Measurements from ENCODE around the gene YPEL5. TPM values are rescaled to one million over a fixed set of nuclear protein-coding genes. Genes with fewer than 3 reads are reported as not detected.

The YPEL5 gene
- total RNA-seq, 1 donor from 2014 or later = 27.8 TPM

DNA sequence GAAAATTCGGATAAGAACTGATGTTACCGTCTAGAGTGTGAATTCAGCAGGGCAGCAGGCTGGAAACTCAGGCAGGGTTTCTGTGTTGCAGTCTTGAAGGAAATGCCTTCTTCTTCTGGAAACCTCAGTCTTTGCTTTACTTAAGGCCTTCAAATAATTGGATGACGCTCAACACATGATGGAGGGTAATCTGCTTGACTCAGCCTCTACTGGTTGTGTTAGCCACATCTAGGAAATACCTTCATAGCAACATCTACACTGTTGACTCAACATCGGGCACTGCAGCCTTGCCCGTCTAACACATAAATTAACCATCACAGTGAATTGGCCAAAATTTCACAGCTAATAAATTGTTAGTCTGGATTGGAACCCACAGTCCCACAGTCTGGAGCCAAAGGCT is 37.2 kb downstream of the YPEL5 start:
- H3K4me1 Mint-ChIP-seq (ENCODE audit: low read depth) = peaks cover 2% of the 10 kb centered on the region
- no peaks in the 10 kb centered on the region for H3K9me3 Mint-ChIP-seq
- H3K4me3 Mint-ChIP-seq (ENCODE audit: low read depth) = no peak overlapping the region
- intact Hi-C loops (cut with micrococcal nuclease) = no loop called here
- no peaks in the 10 kb centered on the region for H3K36me3 Mint-ChIP-seq (ENCODE audit: low read depth)
- no peak for DNase-seq (ENCODE audit: low spot score)
- H3K27ac Mint-ChIP-seq = no peak overlapping the region
- H3K27me3 Mint-ChIP-seq (ENCODE audit: low read depth) = peaks cover 15% of the 10 kb centered on the region

DNA sequence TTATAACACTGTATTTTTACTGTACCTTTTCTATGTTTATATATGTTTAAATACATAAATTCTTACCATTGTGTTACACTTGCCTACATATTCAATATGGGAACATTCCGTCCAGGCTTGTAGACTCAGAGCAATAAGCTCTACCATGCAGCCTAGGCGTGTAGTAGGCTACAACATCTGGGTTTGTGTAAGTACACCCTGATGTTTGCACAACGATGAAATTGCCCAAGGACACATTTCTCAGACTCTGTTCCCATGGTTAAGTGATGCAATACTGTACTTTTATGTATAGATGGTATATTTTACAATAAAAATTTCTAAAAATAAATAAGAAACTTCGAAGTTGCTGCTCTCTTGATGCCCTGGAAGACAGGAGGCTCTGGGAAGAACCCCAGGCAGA is 38.4 kb downstream of the YPEL5 start:
- H3K36me3 Mint-ChIP-seq (ENCODE audit: low read depth) = no peaks in the 10 kb centered on the region
- H3K27ac Mint-ChIP-seq = no peak overlapping the region
- H3K4me3 Mint-ChIP-seq (ENCODE audit: low read depth) = no peak overlapping the region
- peaks cover 10% of the 10 kb centered on the region for H3K27me3 Mint-ChIP-seq (ENCODE audit: low read depth)
- no peaks in the 10 kb centered on the region for H3K9me3 Mint-ChIP-seq
- intact Hi-C loops (cut with micrococcal nuclease) = no loop called here
- peaks cover 2% of the 10 kb centered on the region for H3K4me1 Mint-ChIP-seq (ENCODE audit: low read depth)
- no peak for DNase-seq (ENCODE audit: low spot score)

DNA sequence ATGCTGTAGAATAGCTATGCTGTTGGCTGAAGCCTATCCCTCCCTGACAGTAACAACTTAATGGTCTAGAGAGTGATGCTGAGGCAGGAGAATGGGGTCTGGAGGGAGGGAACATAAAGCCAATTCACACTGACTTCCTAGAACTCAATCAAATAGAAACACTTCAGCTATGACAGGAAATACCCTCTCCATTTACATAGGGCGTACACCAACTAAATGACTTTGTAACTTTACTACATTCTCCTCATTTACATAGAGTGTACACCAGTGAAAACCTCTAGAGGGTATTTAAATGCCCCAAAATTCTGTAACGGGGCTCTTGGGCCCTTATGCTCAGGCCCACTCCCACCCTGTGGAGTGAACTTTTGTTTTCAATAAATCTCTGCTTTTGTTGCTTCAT is 41.5 kb downstream of the YPEL5 start:
- Mint-ChIP-seq H3K27me3 (ENCODE audit: low read depth) (peaks cover 9% of the 10 kb centered on the region), H3K36me3 (ENCODE audit: low read depth) (no peaks in the 10 kb centered on the region), H3K27ac (no peak overlapping the region), H3K9me3 (no peaks in the 10 kb centered on the region), H3K4me1 (ENCODE audit: low read depth) (peaks cover 2% of the 10 kb centered on the region), H3K4me3 (ENCODE audit: low read depth) (no peak overlapping the region)
- intact Hi-C loops (cut with micrococcal nuclease) = no loop called here
- DNase-seq (ENCODE audit: low spot score) = no peak

DNA sequence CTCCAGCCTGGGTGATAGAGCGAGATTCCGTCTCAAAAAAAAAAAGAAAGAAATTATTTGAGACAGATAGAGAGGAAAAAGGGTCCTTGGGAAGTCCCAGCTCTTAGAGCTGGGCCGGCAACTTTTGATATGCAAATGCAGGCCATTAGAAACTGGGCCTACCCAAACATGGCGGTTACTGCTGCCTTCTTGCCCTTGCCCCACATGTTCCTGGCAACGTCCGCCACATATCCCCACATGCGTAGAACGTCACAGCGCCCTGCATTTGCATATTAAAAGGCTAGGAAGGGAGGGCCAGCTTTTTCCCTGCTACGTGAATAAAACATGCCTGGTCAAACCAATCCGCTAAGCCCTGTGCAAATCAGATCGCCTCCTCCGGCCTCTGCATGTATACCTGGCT is 43.8 kb downstream of the YPEL5 start:
- Mint-ChIP-seq H3K36me3 (ENCODE audit: low read depth) (no peaks in the 10 kb centered on the region), H3K27me3 (ENCODE audit: low read depth) (peaks cover 5% of the 10 kb centered on the region), H3K4me3 (ENCODE audit: low read depth) (no peak overlapping the region), H3K4me1 (ENCODE audit: low read depth) (peaks cover 2% of the 10 kb centered on the region), H3K9me3 (no peaks in the 10 kb centered on the region), H3K27ac (no peak overlapping the region)
- intact Hi-C loops (cut with micrococcal nuclease) = no loop called here
- no peak for DNase-seq (ENCODE audit: low spot score)

DNA sequence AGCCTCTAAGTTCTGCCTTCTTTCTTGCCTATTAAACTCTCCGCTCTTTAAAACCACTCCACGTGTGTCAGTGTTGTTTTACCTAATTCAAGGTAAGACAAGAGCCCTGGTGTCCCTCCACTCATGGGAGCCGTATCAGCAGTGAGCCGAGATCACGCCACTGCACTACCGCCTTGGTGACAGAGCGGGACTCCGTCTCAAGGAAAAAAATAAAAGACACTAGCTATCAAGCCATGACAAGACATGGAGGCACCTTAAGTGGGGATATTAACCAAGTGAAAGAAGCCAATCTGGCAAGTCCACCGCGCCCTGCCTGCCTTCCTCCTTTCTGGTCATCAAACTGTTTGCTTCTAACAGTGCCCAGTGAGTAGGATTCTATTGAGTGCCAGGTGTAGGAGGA is 44.3 kb downstream of the YPEL5 start:
- Mint-ChIP-seq H3K4me1 (ENCODE audit: low read depth) (peaks cover 2% of the 10 kb centered on the region), H3K4me3 (ENCODE audit: low read depth) (no peak overlapping the region), H3K27me3 (ENCODE audit: low read depth) (peaks cover 3% of the 10 kb centered on the region), H3K27ac (no peak overlapping the region), H3K36me3 (ENCODE audit: low read depth) (no peaks in the 10 kb centered on the region), H3K9me3 (no peaks in the 10 kb centered on the region)
- DNase-seq (ENCODE audit: low spot score) = no peak
- intact Hi-C loops (cut with micrococcal nuclease) = no loop called here

DNA sequence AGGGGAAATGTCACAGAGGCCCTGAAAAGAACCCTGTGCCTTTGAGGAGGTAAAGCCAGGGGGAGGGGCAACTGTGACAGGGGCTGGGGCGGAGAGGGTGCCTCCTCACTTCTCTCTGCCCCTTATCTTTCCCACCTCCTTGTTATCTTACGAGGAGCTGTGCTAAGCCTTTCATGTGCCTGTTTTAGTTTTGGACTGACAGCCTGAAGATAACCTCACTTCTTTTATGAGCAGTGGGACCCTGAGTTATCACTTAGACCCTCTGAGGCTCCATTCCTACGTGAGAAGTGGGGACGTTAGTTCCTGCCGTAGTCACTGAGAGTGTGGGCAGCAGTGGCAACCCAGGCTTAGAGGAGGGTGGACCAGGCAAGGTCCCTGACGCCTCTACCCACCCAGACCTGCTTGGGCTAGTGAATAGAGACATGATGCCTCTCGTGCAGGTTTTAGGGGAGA is 45.0 kb downstream of the YPEL5 start:
- DNase-seq (ENCODE audit: low spot score) = no peak
- H3K27me3 Mint-ChIP-seq (ENCODE audit: low read depth) = peaks cover 2% of the 10 kb centered on the region
- H3K9me3 Mint-ChIP-seq = no peaks in the 10 kb centered on the region
- no peak overlapping the region for H3K4me3 Mint-ChIP-seq (ENCODE audit: low read depth)
- H3K27ac Mint-ChIP-seq = no peak overlapping the region
- H3K36me3 Mint-ChIP-seq (ENCODE audit: low read depth) = no peaks in the 10 kb centered on the region
- H3K4me1 Mint-ChIP-seq (ENCODE audit: low read depth) = peaks cover 2% of the 10 kb centered on the region
- intact Hi-C loops (cut with micrococcal nuclease) = no loop called here

DNA sequence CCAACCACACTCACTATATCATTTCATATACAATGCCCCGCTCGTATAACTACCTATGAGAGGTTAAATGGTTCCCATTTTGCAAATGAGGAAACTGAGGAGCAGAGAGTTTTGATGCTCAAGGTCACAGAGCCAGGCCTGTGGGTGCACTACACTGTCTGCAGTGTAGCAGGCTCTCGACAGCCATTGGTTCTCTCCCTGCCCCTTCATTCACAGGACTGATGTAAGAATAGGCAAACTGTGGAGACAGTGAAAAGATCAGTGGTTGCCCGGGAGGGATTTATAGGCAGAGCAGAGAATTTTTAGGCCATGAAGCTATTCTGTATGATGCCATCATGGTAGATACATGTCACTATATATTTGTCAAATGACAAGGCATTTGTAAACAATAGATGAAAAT is 45.5 kb downstream of the YPEL5 start:
- DNase-seq (ENCODE audit: low spot score) = no peak
- H3K4me1 Mint-ChIP-seq (ENCODE audit: low read depth) = peaks cover 2% of the 10 kb centered on the region
- H3K27ac Mint-ChIP-seq = no peak overlapping the region
- no peaks in the 10 kb centered on the region for H3K36me3 Mint-ChIP-seq (ENCODE audit: low read depth)
- no peaks in the 10 kb centered on the region for H3K9me3 Mint-ChIP-seq
- H3K4me3 Mint-ChIP-seq (ENCODE audit: low read depth) = no peak overlapping the region
- H3K27me3 Mint-ChIP-seq (ENCODE audit: low read depth) = peaks cover 2% of the 10 kb centered on the region
- intact Hi-C loops (cut with micrococcal nuclease) = no loop called here

DNA sequence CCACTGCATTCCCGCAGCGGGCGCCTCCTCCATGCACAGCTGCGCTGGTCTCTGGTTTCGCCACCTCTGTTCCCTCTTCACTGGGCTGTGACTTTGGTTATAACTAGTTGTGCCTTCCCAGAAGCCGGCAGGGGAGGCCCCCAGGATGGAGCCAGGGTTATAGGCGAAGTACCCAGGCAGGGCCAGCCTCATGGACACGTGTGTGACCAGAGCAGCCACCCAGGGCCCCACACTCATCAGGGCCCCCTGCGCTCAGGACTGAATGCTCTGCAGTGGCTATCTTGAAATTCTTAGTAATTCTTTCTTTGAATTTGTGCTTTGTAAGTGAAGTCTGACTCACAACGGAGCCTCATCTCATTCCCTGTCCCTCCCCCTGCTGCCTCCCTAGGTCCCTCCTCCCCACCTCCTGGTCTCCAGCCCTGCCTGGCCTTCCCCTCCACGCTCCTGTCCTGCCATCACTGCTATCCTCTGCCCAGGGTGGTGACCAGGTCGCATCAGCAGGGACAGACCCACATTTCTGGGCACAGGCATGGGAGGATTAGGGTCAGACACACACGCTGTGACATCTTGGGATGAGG is 46.4 kb downstream of the YPEL5 start:
- DNase-seq (ENCODE audit: low spot score) = no peak
- H3K27me3 Mint-ChIP-seq (ENCODE audit: low read depth) = peaks cover 2% of the 10 kb centered on the region
- no peaks in the 10 kb centered on the region for H3K9me3 Mint-ChIP-seq
- H3K36me3 Mint-ChIP-seq (ENCODE audit: low read depth) = no peaks in the 10 kb centered on the region
- H3K4me1 Mint-ChIP-seq (ENCODE audit: low read depth) = peaks cover 2% of the 10 kb centered on the region
- H3K4me3 Mint-ChIP-seq (ENCODE audit: low read depth) = no peak overlapping the region
- intact Hi-C loops (cut with micrococcal nuclease) = no loop called here
- no peak overlapping the region for H3K27ac Mint-ChIP-seq

DNA sequence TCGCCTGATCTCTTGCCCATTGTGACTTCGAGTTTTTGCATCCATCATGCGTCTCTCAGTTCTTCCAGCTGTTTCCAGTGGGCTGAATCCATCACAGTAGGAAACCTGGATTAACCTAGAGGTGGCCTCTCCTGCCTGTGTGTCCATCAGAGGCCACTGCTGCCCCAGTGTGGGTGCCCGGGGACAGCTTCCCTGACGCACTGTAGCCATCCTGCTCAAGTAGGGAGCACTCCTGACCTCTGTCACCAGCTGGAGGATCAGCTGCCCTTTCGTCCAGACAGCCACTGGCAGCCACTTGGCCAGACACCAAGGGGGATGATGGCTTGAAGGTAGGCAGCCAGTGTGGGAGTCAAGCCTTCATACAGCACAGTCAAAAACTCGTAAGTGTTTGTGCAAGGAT is 47.6 kb downstream of the YPEL5 start:
- Mint-ChIP-seq H3K4me1 (ENCODE audit: low read depth) (no peaks in the 10 kb centered on the region), H3K4me3 (ENCODE audit: low read depth) (no peak overlapping the region), H3K9me3 (no peaks in the 10 kb centered on the region), H3K36me3 (ENCODE audit: low read depth) (no peaks in the 10 kb centered on the region), H3K27me3 (ENCODE audit: low read depth) (no peaks in the 10 kb centered on the region), H3K27ac (no peak overlapping the region)
- DNase-seq (ENCODE audit: low spot score) = no peak
- intact Hi-C loops (cut with micrococcal nuclease) = no loop called here

DNA sequence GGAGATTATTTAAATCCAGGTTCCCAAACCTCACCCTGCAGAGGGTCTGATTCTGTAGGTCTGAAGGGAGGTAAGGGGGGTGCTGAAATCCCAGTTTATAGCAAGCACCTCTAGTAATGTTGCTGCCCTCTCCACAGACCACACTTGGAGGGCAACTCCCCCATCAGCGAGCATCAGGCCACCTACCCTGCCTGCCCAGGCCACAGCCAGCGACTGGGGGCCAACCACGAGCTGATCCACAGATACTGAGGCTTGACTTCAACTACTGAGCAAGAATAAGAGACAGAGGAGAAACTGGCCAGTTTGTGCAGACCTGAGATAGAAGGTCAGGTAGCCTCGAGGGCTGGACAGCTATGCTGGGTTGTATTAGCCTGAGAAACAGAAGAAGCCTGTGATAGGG is 48.2 kb downstream of the YPEL5 start:
- Mint-ChIP-seq H3K4me3 (ENCODE audit: low read depth) (no peak overlapping the region), H3K27ac (no peak overlapping the region), H3K9me3 (no peaks in the 10 kb centered on the region), H3K36me3 (ENCODE audit: low read depth) (no peaks in the 10 kb centered on the region), H3K4me1 (ENCODE audit: low read depth) (no peaks in the 10 kb centered on the region), H3K27me3 (ENCODE audit: low read depth) (no peaks in the 10 kb centered on the region)
- intact Hi-C loops (cut with micrococcal nuclease) = no loop called here
- no peak for DNase-seq (ENCODE audit: low spot score)

DNA sequence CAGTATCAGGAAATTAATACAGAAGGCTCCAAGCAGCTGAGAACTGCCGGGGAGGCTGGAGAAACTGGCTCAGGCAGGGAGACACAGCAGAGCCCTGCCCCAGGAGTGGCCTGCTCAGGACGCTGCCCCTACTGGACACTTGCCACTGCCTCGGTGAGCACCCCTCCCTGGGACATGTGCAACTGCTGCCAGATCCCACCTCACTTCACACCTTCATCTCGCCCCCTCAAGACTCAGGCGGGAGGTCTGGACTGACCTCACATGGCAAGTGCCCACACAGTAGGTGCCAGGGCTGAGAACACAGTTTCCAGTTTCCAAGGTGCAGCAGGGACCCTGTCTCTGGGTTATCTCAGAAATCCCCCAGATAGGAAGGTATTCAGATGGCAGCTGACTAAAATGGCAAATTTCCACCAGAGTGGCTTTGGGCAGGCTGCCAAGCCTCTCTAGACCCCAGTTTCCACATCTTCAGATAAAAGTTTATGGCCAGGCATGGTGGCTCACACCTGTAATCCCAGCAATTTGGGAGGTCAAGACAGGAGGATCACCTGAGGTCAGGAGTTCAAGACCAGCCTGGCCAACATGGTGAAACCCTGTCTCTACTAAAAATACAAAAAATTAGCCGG is 50.9 kb downstream of the YPEL5 start:
- H3K36me3 Mint-ChIP-seq (ENCODE audit: low read depth) = no peaks in the 10 kb centered on the region
- no peaks in the 10 kb centered on the region for H3K27me3 Mint-ChIP-seq (ENCODE audit: low read depth)
- no peaks in the 10 kb centered on the region for H3K9me3 Mint-ChIP-seq
- no peak overlapping the region for H3K27ac Mint-ChIP-seq
- no peak for DNase-seq (ENCODE audit: low spot score)
- no peaks in the 10 kb centered on the region for H3K4me1 Mint-ChIP-seq (ENCODE audit: low read depth)
- intact Hi-C loops (cut with micrococcal nuclease) = no loop called here
- no peak overlapping the region for H3K4me3 Mint-ChIP-seq (ENCODE audit: low read depth)

DNA sequence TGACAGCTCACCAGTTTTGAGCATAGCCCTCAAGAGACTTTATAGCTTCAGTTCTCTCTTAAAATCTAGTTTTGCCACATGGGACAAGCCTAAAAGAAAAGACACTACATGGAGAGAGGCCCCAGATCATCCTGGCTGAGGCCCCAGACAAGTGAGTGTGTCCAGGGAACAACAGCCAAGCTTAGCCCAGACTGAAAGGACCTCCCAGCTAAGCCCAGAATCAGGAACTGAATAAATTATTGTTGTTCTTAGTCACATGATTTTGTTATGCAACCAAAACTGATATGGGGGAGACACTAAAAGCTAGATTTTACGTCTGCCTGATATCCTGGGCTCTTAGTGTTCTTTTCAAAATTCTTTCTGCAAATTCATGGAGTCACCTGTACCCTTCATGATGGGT is 55.2 kb downstream of the YPEL5 start:
- H3K36me3 Mint-ChIP-seq (ENCODE audit: low read depth) = no peaks in the 10 kb centered on the region
- no peaks in the 10 kb centered on the region for H3K9me3 Mint-ChIP-seq
- no peak overlapping the region for H3K27ac Mint-ChIP-seq

DNA sequence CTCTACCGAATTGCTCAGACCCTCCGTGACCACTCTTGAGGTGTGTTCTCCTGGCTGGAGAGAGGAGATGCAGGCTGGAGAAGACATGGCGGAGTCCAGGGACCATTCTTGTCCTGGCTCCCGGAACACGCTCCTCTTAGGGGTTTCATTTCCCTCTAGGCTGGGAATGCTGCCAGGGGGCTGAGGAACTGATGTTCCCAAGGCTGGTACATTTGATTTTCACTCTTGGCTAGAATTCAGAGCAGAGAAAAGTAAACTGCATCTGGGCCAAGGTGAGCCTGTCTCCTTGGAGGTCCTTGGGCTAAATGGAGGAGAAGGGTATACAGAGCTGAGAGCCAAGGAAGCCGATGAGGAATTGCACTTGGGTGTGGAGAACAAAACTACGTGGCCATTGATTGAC is 56.3 kb downstream of the YPEL5 start:
- Mint-ChIP-seq H3K27ac (no peak overlapping the region), H3K9me3 (no peaks in the 10 kb centered on the region), H3K27me3 (ENCODE audit: low read depth) (peaks cover 4% of the 10 kb centered on the region), H3K4me1 (ENCODE audit: low read depth) (no peaks in the 10 kb centered on the region), H3K4me3 (ENCODE audit: low read depth) (no peak overlapping the region), H3K36me3 (ENCODE audit: low read depth) (no peaks in the 10 kb centered on the region)
- intact Hi-C loops (cut with micrococcal nuclease) = no loop called here
- no peak for DNase-seq (ENCODE audit: low spot score)

More for the DNA sequence above, 55.2 kb downstream of the YPEL5 start:
- intact Hi-C loops (cut with micrococcal nuclease) = no loop called here
- no peak overlapping the region for H3K4me3 Mint-ChIP-seq (ENCODE audit: low read depth)
- H3K4me1 Mint-ChIP-seq (ENCODE audit: low read depth) = no peaks in the 10 kb centered on the region
- DNase-seq (ENCODE audit: low spot score) = no peak
- peaks cover 4% of the 10 kb centered on the region for H3K27me3 Mint-ChIP-seq (ENCODE audit: low read depth)

DNA sequence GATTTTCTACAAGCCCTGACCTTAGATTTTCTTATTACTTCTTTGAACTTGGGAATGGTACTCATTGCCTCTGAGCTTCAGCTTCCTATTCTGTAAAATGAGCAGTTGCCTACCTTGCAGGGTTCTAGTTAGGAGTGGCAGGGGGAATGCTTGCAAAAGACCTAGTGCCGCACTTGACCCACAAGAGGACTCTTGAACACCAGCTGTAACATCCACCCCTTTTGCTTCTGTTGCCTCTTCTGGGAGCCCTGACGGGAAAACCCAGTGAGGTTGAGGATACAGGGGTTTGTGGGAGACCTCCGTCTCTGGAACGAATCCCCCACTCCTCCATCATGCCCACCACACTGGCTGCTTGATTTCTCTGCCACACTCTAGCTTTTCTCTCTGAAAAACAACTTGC is 57.5 kb downstream of the YPEL5 start:
- H3K27ac Mint-ChIP-seq = no peak overlapping the region

More for the DNA sequence above, 57.5 kb downstream of the YPEL5 start:
- Mint-ChIP-seq H3K4me1 (ENCODE audit: low read depth) (peaks cover 10% of the 10 kb centered on the region), H3K36me3 (ENCODE audit: low read depth) (no peaks in the 10 kb centered on the region), H3K9me3 (no peaks in the 10 kb centered on the region), H3K27me3 (ENCODE audit: low read depth) (peaks cover 4% of the 10 kb centered on the region), H3K4me3 (ENCODE audit: low read depth) (no peak overlapping the region)
- no peak for DNase-seq (ENCODE audit: low spot score)
- intact Hi-C loops (cut with micrococcal nuclease) = no loop called here
